ENCODE data around the gene FREY1. TPM values are rescaled to one million over a fixed set of nuclear protein-coding genes. Genes with fewer than 3 reads are reported as not detected.

FREY1 gene
- total RNA-seq, 1 donor from 2014 or later = 1.4 TPM

GRCh38 chr11:45933846-45934579 lies 26.9 kb upstream of the FREY1 start:
- H3K36me3 Mint-ChIP-seq (ENCODE audit: low read depth) = peaks cover 12% of the 10 kb centered on the region
- no peak overlapping the region for H3K4me3 Mint-ChIP-seq (ENCODE audit: low read depth)
- H3K4me1 Mint-ChIP-seq (ENCODE audit: low read depth) = peaks cover 10% of the 10 kb centered on the region
- H3K27me3 Mint-ChIP-seq (ENCODE audit: low read depth) = no peaks in the 10 kb centered on the region
- DNase-seq (ENCODE audit: low spot score) = no peak
- intact Hi-C loops (cut with micrococcal nuclease) = no loop called here
- no peak overlapping the region for H3K27ac Mint-ChIP-seq
- no peaks in the 10 kb centered on the region for H3K9me3 Mint-ChIP-seq

GRCh38 chr11:45933131-45933831 lies 26.2 kb upstream of the FREY1 start:
- no peaks in the 10 kb centered on the region for H3K9me3 Mint-ChIP-seq
- no peak overlapping the region for H3K4me3 Mint-ChIP-seq (ENCODE audit: low read depth)
- peaks cover 10% of the 10 kb centered on the region for H3K4me1 Mint-ChIP-seq (ENCODE audit: low read depth)
- intact Hi-C loops (cut with micrococcal nuclease) = no loop called here
- no peaks in the 10 kb centered on the region for H3K27me3 Mint-ChIP-seq (ENCODE audit: low read depth)
- DNase-seq (ENCODE audit: low spot score) = no peak
- peaks cover 12% of the 10 kb centered on the region for H3K36me3 Mint-ChIP-seq (ENCODE audit: low read depth)
- H3K27ac Mint-ChIP-seq = no peak overlapping the region

GRCh38 chr11:45932217-45932616 lies 25.1 kb upstream of the FREY1 start:
- H3K9me3 Mint-ChIP-seq = no peaks in the 10 kb centered on the region
- peaks cover 12% of the 10 kb centered on the region for H3K36me3 Mint-ChIP-seq (ENCODE audit: low read depth)
- H3K4me3 Mint-ChIP-seq (ENCODE audit: low read depth) = no peak overlapping the region
- no peak overlapping the region for H3K27ac Mint-ChIP-seq
- H3K4me1 Mint-ChIP-seq (ENCODE audit: low read depth) = peaks cover 10% of the 10 kb centered on the region
- intact Hi-C loops (cut with micrococcal nuclease) = no loop called here
- no peaks in the 10 kb centered on the region for H3K27me3 Mint-ChIP-seq (ENCODE audit: low read depth)
- DNase-seq (ENCODE audit: low spot score) = no peak

- DNase-seq (ENCODE audit: low spot score) = no peak
- Mint-ChIP-seq H3K9me3 (no peaks in the 10 kb centered on the region), H3K4me1 (ENCODE audit: low read depth) (peaks cover 10% of the 10 kb centered on the region), H3K27me3 (ENCODE audit: low read depth) (no peaks in the 10 kb centered on the region), H3K27ac (no peak overlapping the region), H3K4me3 (ENCODE audit: low read depth) (no peak overlapping the region), H3K36me3 (ENCODE audit: low read depth) (peaks cover 7% of the 10 kb centered on the region)
- intact Hi-C loops (cut with micrococcal nuclease) = no loop called here
Observed at GRCh38 chr11:45931739-45932138, 24.7 kb upstream of the FREY1 start.

GRCh38 chr11:45930951-45931570 lies 24.0 kb upstream of the FREY1 start:
- H3K4me1 Mint-ChIP-seq (ENCODE audit: low read depth) = peaks cover 10% of the 10 kb centered on the region
- H3K4me3 Mint-ChIP-seq (ENCODE audit: low read depth) = no peak overlapping the region
- no peak overlapping the region for H3K27ac Mint-ChIP-seq

GRCh38 chr11:45930031-45930794 lies 23.1 kb upstream of the FREY1 start:
- Mint-ChIP-seq H3K27me3 (ENCODE audit: low read depth) (no peaks in the 10 kb centered on the region), H3K36me3 (ENCODE audit: low read depth) (peaks cover 4% of the 10 kb centered on the region), H3K9me3 (no peaks in the 10 kb centered on the region), H3K4me1 (ENCODE audit: low read depth) (peaks cover 10% of the 10 kb centered on the region), H3K27ac (peak overlapping the region; percentile 44), H3K4me3 (ENCODE audit: low read depth) (no peak overlapping the region)
- peak; percentile 22 for DNase-seq (ENCODE audit: low spot score)
- intact Hi-C loops (cut with micrococcal nuclease) = no loop called here

More at GRCh38 chr11:45930951-45931570, 24.0 kb upstream of the FREY1 start:
- Mint-ChIP-seq H3K27me3 (ENCODE audit: low read depth) (no peaks in the 10 kb centered on the region), H3K9me3 (no peaks in the 10 kb centered on the region), H3K36me3 (ENCODE audit: low read depth) (peaks cover 4% of the 10 kb centered on the region)
- intact Hi-C loops (cut with micrococcal nuclease) = no loop called here
- DNase-seq (ENCODE audit: low spot score) = no peak

GRCh38 chr11:45929486-45930030 lies 22.5 kb upstream of the FREY1 start:
- Mint-ChIP-seq H3K36me3 (ENCODE audit: low read depth) (peaks cover 4% of the 10 kb centered on the region), H3K27ac (peak overlapping the region; percentile 44), H3K4me1 (ENCODE audit: low read depth) (peaks cover 10% of the 10 kb centered on the region), H3K4me3 (ENCODE audit: low read depth) (no peak overlapping the region), H3K27me3 (ENCODE audit: low read depth) (peaks cover 4% of the 10 kb centered on the region), H3K9me3 (no peaks in the 10 kb centered on the region)
- DNase-seq (ENCODE audit: low spot score) = no peak
- intact Hi-C loops (cut with micrococcal nuclease) = no loop called here

- intact Hi-C loops (cut with micrococcal nuclease) = no loop called here
- peaks cover 11% of the 10 kb centered on the region for H3K27me3 Mint-ChIP-seq (ENCODE audit: low read depth)
- H3K9me3 Mint-ChIP-seq = no peaks in the 10 kb centered on the region
- H3K36me3 Mint-ChIP-seq (ENCODE audit: low read depth) = peaks cover under 1% of the 10 kb centered on the region
- H3K4me3 Mint-ChIP-seq (ENCODE audit: low read depth) = no peak overlapping the region
- peaks cover 11% of the 10 kb centered on the region for H3K4me1 Mint-ChIP-seq (ENCODE audit: low read depth)
- DNase-seq (ENCODE audit: low spot score) = no peak
- no peak overlapping the region for H3K27ac Mint-ChIP-seq
Observed at GRCh38 chr11:45928535-45929215, 21.6 kb upstream of the FREY1 start.

GRCh38 chr11:45927684-45928413 lies 20.8 kb upstream of the FREY1 start:
- H3K27ac Mint-ChIP-seq = no peak overlapping the region
- H3K36me3 Mint-ChIP-seq (ENCODE audit: low read depth) = no peaks in the 10 kb centered on the region
- H3K9me3 Mint-ChIP-seq = no peaks in the 10 kb centered on the region
- DNase-seq (ENCODE audit: low spot score) = no peak
- intact Hi-C loops (cut with micrococcal nuclease) = no loop called here
- peaks cover 16% of the 10 kb centered on the region for H3K27me3 Mint-ChIP-seq (ENCODE audit: low read depth)
- H3K4me1 Mint-ChIP-seq (ENCODE audit: low read depth) = peaks cover 14% of the 10 kb centered on the region
- no peak overlapping the region for H3K4me3 Mint-ChIP-seq (ENCODE audit: low read depth)

- Mint-ChIP-seq H3K9me3 (no peaks in the 10 kb centered on the region), H3K4me3 (ENCODE audit: low read depth) (no peak overlapping the region), H3K4me1 (ENCODE audit: low read depth) (peaks cover 14% of the 10 kb centered on the region), H3K36me3 (ENCODE audit: low read depth) (no peaks in the 10 kb centered on the region), H3K27ac (no peak overlapping the region), H3K27me3 (ENCODE audit: low read depth) (peaks cover 16% of the 10 kb centered on the region)
- no peak for DNase-seq (ENCODE audit: low spot score)
- intact Hi-C loops (cut with micrococcal nuclease) = no loop called here
Observed at GRCh38 chr11:45927332-45927683, 20.2 kb upstream of the FREY1 start.

GRCh38 chr11:45926536-45927331 lies 19.7 kb upstream of the FREY1 start:
- H3K27ac Mint-ChIP-seq = no peak overlapping the region
- H3K36me3 Mint-ChIP-seq (ENCODE audit: low read depth) = no peaks in the 10 kb centered on the region
- no peak overlapping the region for H3K4me3 Mint-ChIP-seq (ENCODE audit: low read depth)
- no peak for DNase-seq (ENCODE audit: low spot score)
- intact Hi-C loops (cut with micrococcal nuclease) = no loop called here
- peaks cover 14% of the 10 kb centered on the region for H3K4me1 Mint-ChIP-seq (ENCODE audit: low read depth)
- no peaks in the 10 kb centered on the region for H3K9me3 Mint-ChIP-seq
- H3K27me3 Mint-ChIP-seq (ENCODE audit: low read depth) = peaks cover 17% of the 10 kb centered on the region
